ENCODE results near the gene IKZF1.

Gene IKZF1

DNA sequence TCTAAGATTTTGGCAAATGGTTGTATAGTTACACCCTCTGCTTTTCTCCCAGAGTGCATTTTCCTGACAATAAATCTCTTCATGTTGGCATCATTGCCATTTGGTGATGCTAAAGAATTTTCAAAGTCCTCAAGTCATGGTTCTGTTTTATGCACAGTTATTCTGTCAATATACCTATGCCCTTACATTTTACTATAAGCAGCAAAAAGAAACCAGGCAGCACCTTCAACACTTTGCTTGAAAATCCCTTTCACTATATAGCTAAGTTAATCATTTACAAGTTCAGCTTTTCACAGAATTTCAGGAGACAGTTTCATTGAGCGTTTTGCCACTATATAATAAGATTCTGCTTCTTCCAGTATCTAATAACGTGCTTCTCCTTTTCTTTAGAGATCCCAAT, 123.0 kb downstream of the IKZF1 start:
- DNase-seq (ENCODE audit: low spot score) (no peak), ATAC-seq (ENCODE audit: low read depth) (no peak)
- Histone ChIP-seq H3K9me3 (ENCODE audit: severe bottlenecking) (no peaks in the 10 kb centered on the region), H3K36me3 (ENCODE audit: low read depth) (no peaks in the 10 kb centered on the region), H3K27me3 (ENCODE audit: insufficient read depth, poor library complexity, severe bottlenecking) (no peaks in the 10 kb centered on the region), H3K4me1 (ENCODE audit: insufficient read depth, poor library complexity, severe bottlenecking) (no peaks in the 10 kb centered on the region), H3K27ac (ENCODE audit: poor library complexity, severe bottlenecking) (no peak overlapping the region), H3K4me3 (ENCODE audit: severe bottlenecking) (no peak overlapping the region)
- TF ChIP-seq, protein P1, sequence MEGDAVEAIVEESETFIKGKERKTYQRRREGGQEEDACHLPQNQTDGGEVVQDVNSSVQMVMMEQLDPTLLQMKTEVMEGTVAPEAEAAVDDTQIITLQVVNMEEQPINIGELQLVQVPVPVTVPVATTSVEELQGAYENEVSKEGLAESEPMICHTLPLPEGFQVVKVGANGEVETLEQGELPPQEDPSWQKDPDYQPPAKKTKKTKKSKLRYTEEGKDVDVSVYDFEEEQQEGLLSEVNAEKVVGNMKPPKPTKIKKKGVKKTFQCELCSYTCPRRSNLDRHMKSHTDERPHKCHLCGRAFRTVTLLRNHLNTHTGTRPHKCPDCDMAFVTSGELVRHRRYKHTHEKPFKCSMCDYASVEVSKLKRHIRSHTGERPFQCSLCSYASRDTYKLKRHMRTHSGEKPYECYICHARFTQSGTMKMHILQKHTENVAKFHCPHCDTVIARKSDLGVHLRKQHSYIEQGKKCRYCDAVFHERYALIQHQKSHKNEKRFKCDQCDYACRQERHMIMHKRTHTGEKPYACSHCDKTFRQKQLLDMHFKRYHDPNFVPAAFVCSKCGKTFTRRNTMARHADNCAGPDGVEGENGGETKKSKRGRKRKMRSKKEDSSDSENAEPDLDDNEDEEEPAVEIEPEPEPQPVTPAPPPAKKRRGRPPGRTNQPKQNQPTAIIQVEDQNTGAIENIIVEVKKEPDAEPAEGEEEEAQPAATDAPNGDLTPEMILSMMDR (IDR thresholded peaks at IDR 0.05; ENCODE audit: poor library complexity, severe bottlenecking): no peak

DNA sequence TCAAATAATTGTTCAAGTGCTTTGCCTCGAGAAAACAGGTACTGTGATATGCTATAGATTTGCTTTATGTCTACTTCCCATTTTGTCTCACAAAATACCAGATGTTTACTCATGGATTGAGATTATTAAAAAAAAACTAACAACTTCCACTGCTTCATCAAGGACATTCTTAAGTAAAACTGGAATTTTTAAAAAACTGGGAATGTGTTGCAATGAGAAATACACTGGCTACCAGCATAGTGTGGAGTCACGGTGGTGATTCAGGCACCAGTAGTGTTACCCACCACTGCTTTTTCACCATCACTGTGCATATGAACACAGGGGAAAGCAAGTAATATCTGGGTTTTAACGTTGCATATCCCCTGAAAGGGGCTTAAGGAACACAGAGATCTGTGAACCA, 124.4 kb downstream of the IKZF1 start:
- ATAC-seq (ENCODE audit: low read depth) (no peak), DNase-seq (ENCODE audit: low spot score) (no peak)
- TF ChIP-seq, protein P1 (IDR thresholded peaks at IDR 0.05; ENCODE audit: poor library complexity, severe bottlenecking): no peak
- Histone ChIP-seq H3K9me3 (ENCODE audit: severe bottlenecking) (no peaks in the 10 kb centered on the region), H3K4me3 (ENCODE audit: severe bottlenecking) (no peak overlapping the region), H3K4me1 (ENCODE audit: insufficient read depth, poor library complexity, severe bottlenecking) (no peaks in the 10 kb centered on the region), H3K27ac (ENCODE audit: poor library complexity, severe bottlenecking) (no peak overlapping the region), H3K36me3 (ENCODE audit: low read depth) (no peaks in the 10 kb centered on the region), H3K27me3 (ENCODE audit: insufficient read depth, poor library complexity, severe bottlenecking) (no peaks in the 10 kb centered on the region)

DNA sequence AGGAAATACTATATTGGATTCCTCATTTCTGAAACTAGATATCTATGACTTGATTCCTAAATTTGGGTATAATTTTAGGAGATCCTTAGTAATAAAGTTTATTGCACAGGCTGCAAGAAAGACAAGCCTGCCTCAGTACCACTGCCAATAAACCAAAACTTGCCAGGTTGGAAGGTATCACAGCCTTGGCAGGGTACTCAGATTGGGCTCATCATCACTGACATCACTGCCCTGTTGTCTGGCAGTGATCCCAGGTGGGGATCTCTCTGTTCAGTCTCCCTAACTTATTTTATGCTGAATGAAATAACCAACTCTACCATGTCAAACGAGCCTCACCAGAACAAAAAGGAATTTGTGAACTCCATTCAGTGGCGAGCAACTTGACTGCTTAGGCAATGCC, 126.8 kb downstream of the IKZF1 start:
- Histone ChIP-seq H3K4me1 (ENCODE audit: insufficient read depth, poor library complexity, severe bottlenecking) (peaks cover 4% of the 10 kb centered on the region), H3K4me3 (ENCODE audit: severe bottlenecking) (no peak overlapping the region), H3K9me3 (ENCODE audit: severe bottlenecking) (no peaks in the 10 kb centered on the region), H3K27me3 (ENCODE audit: insufficient read depth, poor library complexity, severe bottlenecking) (no peaks in the 10 kb centered on the region), H3K36me3 (ENCODE audit: low read depth) (no peaks in the 10 kb centered on the region), H3K27ac (ENCODE audit: poor library complexity, severe bottlenecking) (no peak overlapping the region)
- TF ChIP-seq, protein P1 (IDR thresholded peaks at IDR 0.05; ENCODE audit: poor library complexity, severe bottlenecking): no peak
- no peak for DNase-seq (ENCODE audit: low spot score)
- no peak for ATAC-seq (ENCODE audit: low read depth)

DNA sequence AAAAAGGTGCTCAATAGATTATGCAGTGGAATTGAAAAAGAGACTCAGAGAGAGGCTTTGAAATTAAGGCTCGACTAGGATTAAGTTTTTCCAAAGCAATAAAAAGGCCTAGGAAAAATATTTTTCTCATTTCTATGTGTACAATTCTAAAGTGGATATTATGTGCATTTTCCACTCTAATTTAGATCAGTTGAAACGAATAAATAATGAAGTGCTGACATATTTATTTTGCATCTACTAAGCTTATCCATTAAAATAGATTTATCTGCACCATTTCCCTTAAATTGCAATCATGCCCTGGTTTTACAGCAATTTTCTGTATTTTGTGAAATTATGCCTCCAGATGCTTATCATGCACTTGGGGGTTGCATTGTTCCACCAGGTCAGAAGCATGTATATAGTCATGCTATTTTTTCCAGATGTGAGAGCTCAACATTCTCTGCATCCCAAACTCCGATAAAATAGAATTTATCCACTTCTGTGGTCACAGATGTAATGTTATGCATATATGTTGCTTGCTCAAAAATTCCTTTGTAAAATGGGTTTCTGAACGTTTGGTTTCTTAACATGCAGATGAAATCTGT, 127.3 kb downstream of the IKZF1 start:
- H3K4me1 ChIP-seq (ENCODE audit: insufficient read depth, poor library complexity, severe bottlenecking): peaks cover 9% of the 10 kb centered on the region
- DNase-seq (ENCODE audit: low spot score) (no peak), ATAC-seq (ENCODE audit: low read depth) (no peak)
- no peak overlapping the region for H3K4me3 ChIP-seq (ENCODE audit: severe bottlenecking)
- H3K27ac ChIP-seq (ENCODE audit: poor library complexity, severe bottlenecking): no peak overlapping the region
- TF ChIP-seq, protein P1 (IDR thresholded peaks at IDR 0.05; ENCODE audit: poor library complexity, severe bottlenecking): no peak
- H3K36me3 ChIP-seq (ENCODE audit: low read depth): no peaks in the 10 kb centered on the region
- H3K9me3 ChIP-seq (ENCODE audit: severe bottlenecking): no peaks in the 10 kb centered on the region
- H3K27me3 ChIP-seq (ENCODE audit: insufficient read depth, poor library complexity, severe bottlenecking): no peaks in the 10 kb centered on the region

DNA sequence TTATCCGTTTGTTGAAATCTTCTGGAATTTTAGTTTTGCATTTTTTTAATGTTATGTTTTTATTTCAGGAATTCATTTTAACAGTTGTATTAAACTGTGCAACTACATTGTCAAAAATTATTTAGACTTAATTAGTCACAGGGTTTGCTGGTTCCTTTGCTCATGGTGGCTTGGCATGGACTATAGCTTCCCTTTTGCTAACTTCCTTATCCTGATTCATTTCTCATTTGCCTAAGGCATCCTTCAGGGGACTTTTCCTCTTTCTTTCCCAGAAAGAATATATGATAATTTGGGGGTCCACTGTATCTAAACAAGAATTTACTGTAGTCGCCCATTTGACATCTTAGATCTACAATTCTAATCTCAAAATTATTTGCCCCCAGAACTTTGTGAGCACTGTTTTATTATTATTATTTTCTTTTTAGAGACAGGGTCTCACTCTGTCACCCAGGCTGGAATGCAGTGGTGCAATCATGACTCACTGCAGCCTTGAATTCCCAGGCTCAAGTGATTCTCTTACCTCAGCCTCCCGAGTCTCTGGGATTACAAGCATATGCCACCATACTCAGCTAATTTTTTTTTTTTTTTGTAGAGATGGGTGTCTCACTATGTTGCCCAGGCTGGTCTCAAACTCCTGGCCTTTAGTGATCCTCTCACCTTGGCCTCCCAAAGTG, 131.8 kb downstream of the IKZF1 start:
- DNase-seq (ENCODE audit: low spot score): no peak

More for the DNA sequence above, 131.8 kb downstream of the IKZF1 start:
- H3K36me3 ChIP-seq (ENCODE audit: low read depth): peaks cover 9% of the 10 kb centered on the region; the same call in 1 of the 2 replicates
- TF ChIP-seq, protein P1 (IDR thresholded peaks at IDR 0.05; ENCODE audit: poor library complexity, severe bottlenecking): no peak
- no peaks in the 10 kb centered on the region for H3K9me3 ChIP-seq (ENCODE audit: severe bottlenecking)
- no peak overlapping the region for H3K4me3 ChIP-seq (ENCODE audit: severe bottlenecking)
- no peaks in the 10 kb centered on the region for H3K27me3 ChIP-seq (ENCODE audit: insufficient read depth, poor library complexity, severe bottlenecking)
- ATAC-seq (ENCODE audit: low read depth): peak; percentile 88
- peaks cover 9% of the 10 kb centered on the region for H3K4me1 ChIP-seq (ENCODE audit: insufficient read depth, poor library complexity, severe bottlenecking)
- peak overlapping the region; percentile 27 for H3K27ac ChIP-seq (ENCODE audit: poor library complexity, severe bottlenecking)
